Ishikawa (cell line): Measurements from ENCODE around the gene TBPL2.

Experiments used
- REST ChIP-seq: IDR thresholded peaks from 2 replicates; pipeline ENCODE4 v1.6.1; 2012; ENCODE audit warnings: low read depth, mild to moderate bottlenecking
- TCF12 ChIP-seq: IDR thresholded peaks from 2 replicates; pipeline ENCODE4 v1.6.1; 2012; ENCODE audit warnings: low read depth

DNA sequence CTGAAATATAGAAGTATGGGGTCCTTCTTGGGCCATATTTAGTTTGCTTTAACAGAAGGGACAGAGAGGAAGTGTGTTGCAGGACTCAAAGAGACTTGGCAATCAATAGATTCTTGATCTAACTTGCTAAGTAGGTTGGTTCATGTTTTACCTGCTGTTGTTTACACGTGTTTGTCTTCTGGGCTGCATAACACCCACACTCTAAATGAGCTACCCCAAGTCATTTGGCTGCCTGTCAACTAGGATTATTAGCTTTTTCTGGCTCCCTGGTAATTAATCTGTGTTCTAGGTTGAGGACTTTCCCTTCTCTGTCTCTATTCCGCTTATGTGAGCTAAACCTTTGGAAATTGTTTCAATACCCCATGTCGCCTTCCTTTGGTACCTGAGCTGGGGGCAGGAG, 10.1 kb upstream of the TBPL2 start:
- TF ChIP-seq REST: no peak
- no peak for TF ChIP-seq TCF12
